Measurements from ENCODE around the gene MGP.

MGP gene

GRCh38 chr12:14896521-14897169 lies 11.0 kb upstream of the MGP start:
- no peak overlapping the region for H3K4me3 Mint-ChIP-seq
- H3K9me3 Mint-ChIP-seq = no peaks in the 10 kb centered on the region
- H3K27me3 Mint-ChIP-seq = peaks cover 10% of the 10 kb centered on the region
- H3K36me3 Mint-ChIP-seq (ENCODE audit: insufficient read depth) = no peaks in the 10 kb centered on the region
- no peak overlapping the region for H3K27ac Mint-ChIP-seq (ENCODE audit: low read depth)
- H3K4me1 Mint-ChIP-seq = no peaks in the 10 kb centered on the region
- ATAC-seq (replicated peaks; ENCODE audit: extremely low read depth, poor library complexity, severe bottlenecking) (no peak), DNase-seq (ENCODE audit: low spot score in 2 of 2) (no peak)

- Mint-ChIP-seq H3K9me3 (no peaks in the 10 kb centered on the region), H3K36me3 (ENCODE audit: insufficient read depth) (no peaks in the 10 kb centered on the region), H3K27me3 (peaks cover 15% of the 10 kb centered on the region), H3K4me1 (no peaks in the 10 kb centered on the region), H3K4me3 (no peak overlapping the region), H3K27ac (ENCODE audit: low read depth) (no peak overlapping the region)
- DNase-seq (ENCODE audit: low spot score in 2 of 2) (no peak), ATAC-seq (replicated peaks; ENCODE audit: extremely low read depth, poor library complexity, severe bottlenecking) (no peak)
Observed at GRCh38 chr12:14893506-14894250, 8.0 kb upstream of the MGP start.

- DNase-seq (ENCODE audit: low spot score in 2 of 2) (no peak), ATAC-seq (replicated peaks; ENCODE audit: extremely low read depth, poor library complexity, severe bottlenecking) (no peak)
- Mint-ChIP-seq H3K27me3 (peaks cover 23% of the 10 kb centered on the region), H3K27ac (ENCODE audit: low read depth) (no peak overlapping the region), H3K36me3 (ENCODE audit: insufficient read depth) (no peaks in the 10 kb centered on the region), H3K4me3 (no peak overlapping the region), H3K9me3 (no peaks in the 10 kb centered on the region), H3K4me1 (no peaks in the 10 kb centered on the region)
Observed at GRCh38 chr12:14892726-14893505, 7.3 kb upstream of the MGP start.

GRCh38 chr12:14890701-14891100 lies 5.0 kb upstream of the MGP start:
- peaks cover 45% of the 10 kb centered on the region for H3K27me3 Mint-ChIP-seq
- no peak overlapping the region for H3K27ac Mint-ChIP-seq (ENCODE audit: low read depth)
- DNase-seq (ENCODE audit: low spot score in 2 of 2) = no peak
- peaks cover 9% of the 10 kb centered on the region for H3K4me1 Mint-ChIP-seq
- ATAC-seq (replicated peaks; ENCODE audit: extremely low read depth, poor library complexity, severe bottlenecking) = no peak
- no peak overlapping the region for H3K4me3 Mint-ChIP-seq
- no peaks in the 10 kb centered on the region for H3K36me3 Mint-ChIP-seq (ENCODE audit: insufficient read depth)
- no peaks in the 10 kb centered on the region for H3K9me3 Mint-ChIP-seq

GRCh38 chr12:14886271-14886670 lies 617 bp upstream of the MGP start:
- no peak overlapping the region for H3K27ac Mint-ChIP-seq (ENCODE audit: low read depth)
- no peak for DNase-seq (ENCODE audit: low spot score in 2 of 2)
- peaks cover 3% of the 10 kb centered on the region for H3K36me3 Mint-ChIP-seq (ENCODE audit: insufficient read depth)
- H3K9me3 Mint-ChIP-seq = no peaks in the 10 kb centered on the region
- peaks cover 43% of the 10 kb centered on the region for H3K27me3 Mint-ChIP-seq
- no peak for ATAC-seq (replicated peaks; ENCODE audit: extremely low read depth, poor library complexity, severe bottlenecking)
- H3K4me3 Mint-ChIP-seq = no peak overlapping the region
- peaks cover 22% of the 10 kb centered on the region for H3K4me1 Mint-ChIP-seq

- H3K27ac Mint-ChIP-seq (ENCODE audit: low read depth) = no peak overlapping the region
- ATAC-seq (replicated peaks; ENCODE audit: extremely low read depth, poor library complexity, severe bottlenecking) = peak; percentile 99
- H3K9me3 Mint-ChIP-seq = no peaks in the 10 kb centered on the region
- H3K4me1 Mint-ChIP-seq = peaks cover 32% of the 10 kb centered on the region
- H3K27me3 Mint-ChIP-seq = peaks cover 43% of the 10 kb centered on the region
- peak overlapping the region; percentile 52 for H3K4me3 Mint-ChIP-seq
- H3K36me3 Mint-ChIP-seq (ENCODE audit: insufficient read depth) = peaks cover 3% of the 10 kb centered on the region
- DNase-seq (ENCODE audit: low spot score in 2 of 2) = peak; percentile 67 to 80
Observed at GRCh38 chr12:14884458-14884878, 1.2 kb downstream of the MGP start.

- H3K27me3 Mint-ChIP-seq = peaks cover 38% of the 10 kb centered on the region
- peaks cover 3% of the 10 kb centered on the region for H3K36me3 Mint-ChIP-seq (ENCODE audit: insufficient read depth)
- DNase-seq (ENCODE audit: low spot score in 2 of 2) (no peak), ATAC-seq (replicated peaks; ENCODE audit: extremely low read depth, poor library complexity, severe bottlenecking) (no peak)
- no peaks in the 10 kb centered on the region for H3K9me3 Mint-ChIP-seq
- H3K27ac Mint-ChIP-seq (ENCODE audit: low read depth) = no peak overlapping the region
- no peak overlapping the region for H3K4me3 Mint-ChIP-seq
- H3K4me1 Mint-ChIP-seq = peaks cover 32% of the 10 kb centered on the region
Observed at GRCh38 chr12:14883686-14884085, 2.0 kb downstream of the MGP start.

DNA sequence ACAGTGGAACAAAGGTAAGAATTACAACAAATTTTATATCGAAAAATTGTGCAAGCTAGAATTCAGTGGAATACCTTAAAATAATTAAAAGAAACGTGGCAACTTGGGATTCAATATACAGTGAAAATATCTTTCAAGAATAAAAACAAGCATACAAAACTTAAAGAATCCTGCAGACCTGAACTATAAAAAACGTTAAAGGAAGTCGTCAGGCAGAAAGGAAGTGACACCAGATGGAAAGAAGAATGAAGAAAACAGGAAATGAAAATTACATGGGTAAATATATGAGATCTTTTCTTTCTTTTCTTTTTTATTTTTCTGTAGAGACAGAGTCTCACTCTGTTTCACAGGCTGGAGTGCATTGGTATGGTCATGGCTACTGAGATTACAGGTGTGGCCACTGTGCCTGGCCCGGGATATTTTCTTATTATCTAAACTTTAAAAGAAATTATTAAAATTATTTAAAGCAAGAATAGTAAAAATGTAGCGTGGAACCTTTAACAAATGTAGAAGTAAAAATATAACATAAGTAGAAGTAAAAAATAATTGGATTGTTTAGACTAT lies 4.7 kb downstream of the MGP start:
- H3K9me3 Mint-ChIP-seq = no peaks in the 10 kb centered on the region
- peaks cover 26% of the 10 kb centered on the region for H3K4me1 Mint-ChIP-seq
- H3K27ac Mint-ChIP-seq (ENCODE audit: low read depth) = no peak overlapping the region
- no peak for ATAC-seq (replicated peaks; ENCODE audit: extremely low read depth, poor library complexity, severe bottlenecking)
- DNase-seq (ENCODE audit: low spot score in 2 of 2) = no peak
- no peak overlapping the region for H3K4me3 Mint-ChIP-seq
- H3K27me3 Mint-ChIP-seq = peaks cover 10% of the 10 kb centered on the region
- peaks cover 3% of the 10 kb centered on the region for H3K36me3 Mint-ChIP-seq (ENCODE audit: insufficient read depth)

GRCh38 chr12:14879222-14879933 lies 6.3 kb downstream of the MGP start:
- ATAC-seq (replicated peaks; ENCODE audit: extremely low read depth, poor library complexity, severe bottlenecking) (no peak), DNase-seq (ENCODE audit: low spot score in 2 of 2) (no peak)
- Mint-ChIP-seq H3K27me3 (no peaks in the 10 kb centered on the region), H3K36me3 (ENCODE audit: insufficient read depth) (no peaks in the 10 kb centered on the region), H3K4me3 (no peak overlapping the region), H3K27ac (ENCODE audit: low read depth) (no peak overlapping the region), H3K9me3 (no peaks in the 10 kb centered on the region), H3K4me1 (peaks cover 14% of the 10 kb centered on the region)

- ATAC-seq (replicated peaks; ENCODE audit: extremely low read depth, poor library complexity, severe bottlenecking) = no peak
- Mint-ChIP-seq H3K9me3 (no peaks in the 10 kb centered on the region), H3K4me3 (no peak overlapping the region), H3K27ac (ENCODE audit: low read depth) (no peak overlapping the region), H3K36me3 (ENCODE audit: insufficient read depth) (no peaks in the 10 kb centered on the region), H3K4me1 (peaks cover 10% of the 10 kb centered on the region), H3K27me3 (no peaks in the 10 kb centered on the region)
- DNase-seq (ENCODE audit: low spot score in 2 of 2) = no peak
Observed at GRCh38 chr12:14878488-14878887, 7.2 kb downstream of the MGP start.

DNA sequence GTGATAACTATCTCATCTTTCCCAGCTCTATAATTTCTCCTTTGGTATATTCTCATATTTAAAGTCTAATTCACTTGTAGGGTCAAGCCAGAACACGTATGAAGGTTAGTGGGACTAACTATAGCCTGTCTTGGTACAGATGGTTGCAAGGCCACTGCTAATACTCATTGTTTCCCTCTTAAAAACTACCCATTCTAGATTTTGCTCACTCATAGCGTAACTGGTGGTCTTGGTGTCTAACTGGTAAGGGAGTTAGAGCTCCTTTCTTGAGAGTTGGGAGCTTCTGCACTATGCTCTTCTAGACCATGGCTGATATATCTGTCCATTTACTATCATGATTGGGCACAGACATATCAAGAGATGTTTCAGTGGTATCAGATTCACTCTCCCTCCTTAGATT lies 8.8 kb downstream of the MGP start:
- no peak for DNase-seq (ENCODE audit: low spot score in 2 of 2)
- no peaks in the 10 kb centered on the region for H3K27me3 Mint-ChIP-seq
- no peaks in the 10 kb centered on the region for H3K9me3 Mint-ChIP-seq
- no peaks in the 10 kb centered on the region for H3K36me3 Mint-ChIP-seq (ENCODE audit: insufficient read depth)
- peaks cover 10% of the 10 kb centered on the region for H3K4me1 Mint-ChIP-seq
- no peak overlapping the region for H3K27ac Mint-ChIP-seq (ENCODE audit: low read depth)
- ATAC-seq (replicated peaks; ENCODE audit: extremely low read depth, poor library complexity, severe bottlenecking) = no peak
- no peak overlapping the region for H3K4me3 Mint-ChIP-seq

GRCh38 chr12:14874882-14875281 lies 10.8 kb downstream of the MGP start:
- H3K27me3 Mint-ChIP-seq = no peaks in the 10 kb centered on the region
- H3K27ac Mint-ChIP-seq (ENCODE audit: low read depth) = no peak overlapping the region
- H3K36me3 Mint-ChIP-seq (ENCODE audit: insufficient read depth) = no peaks in the 10 kb centered on the region
- ATAC-seq (replicated peaks; ENCODE audit: extremely low read depth, poor library complexity, severe bottlenecking) = no peak
- no peak overlapping the region for H3K4me3 Mint-ChIP-seq
- H3K4me1 Mint-ChIP-seq = no peaks in the 10 kb centered on the region
- no peaks in the 10 kb centered on the region for H3K9me3 Mint-ChIP-seq
- DNase-seq (ENCODE audit: low spot score in 2 of 2) = no peak

Measured in central memory CD8-positive, alpha-beta T cell (primary cell).